LNCAP (cell line): Measurements from ENCODE around the gene EDC3.

Experiments used
- TF ChIP-seq, protein P1 (sequence below): fragments of 450-650 bp; IDR thresholded peaks from 2 replicates; pipeline ENCODE4 v1.5.1; 2017; ENCODE audit warnings: mild to moderate bottlenecking

Gene EDC3

GRCh38 chr15:74636984-74637383 is 58.8 kb downstream of the EDC3 start:
- TF ChIP-seq, protein P1, sequence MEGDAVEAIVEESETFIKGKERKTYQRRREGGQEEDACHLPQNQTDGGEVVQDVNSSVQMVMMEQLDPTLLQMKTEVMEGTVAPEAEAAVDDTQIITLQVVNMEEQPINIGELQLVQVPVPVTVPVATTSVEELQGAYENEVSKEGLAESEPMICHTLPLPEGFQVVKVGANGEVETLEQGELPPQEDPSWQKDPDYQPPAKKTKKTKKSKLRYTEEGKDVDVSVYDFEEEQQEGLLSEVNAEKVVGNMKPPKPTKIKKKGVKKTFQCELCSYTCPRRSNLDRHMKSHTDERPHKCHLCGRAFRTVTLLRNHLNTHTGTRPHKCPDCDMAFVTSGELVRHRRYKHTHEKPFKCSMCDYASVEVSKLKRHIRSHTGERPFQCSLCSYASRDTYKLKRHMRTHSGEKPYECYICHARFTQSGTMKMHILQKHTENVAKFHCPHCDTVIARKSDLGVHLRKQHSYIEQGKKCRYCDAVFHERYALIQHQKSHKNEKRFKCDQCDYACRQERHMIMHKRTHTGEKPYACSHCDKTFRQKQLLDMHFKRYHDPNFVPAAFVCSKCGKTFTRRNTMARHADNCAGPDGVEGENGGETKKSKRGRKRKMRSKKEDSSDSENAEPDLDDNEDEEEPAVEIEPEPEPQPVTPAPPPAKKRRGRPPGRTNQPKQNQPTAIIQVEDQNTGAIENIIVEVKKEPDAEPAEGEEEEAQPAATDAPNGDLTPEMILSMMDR = no peak

- TF ChIP-seq, protein P1 = peak; percentile 91
These were observed 60.6 kb downstream of the EDC3 start for GRCh38 chr15:74635228-74635627.

DNA sequence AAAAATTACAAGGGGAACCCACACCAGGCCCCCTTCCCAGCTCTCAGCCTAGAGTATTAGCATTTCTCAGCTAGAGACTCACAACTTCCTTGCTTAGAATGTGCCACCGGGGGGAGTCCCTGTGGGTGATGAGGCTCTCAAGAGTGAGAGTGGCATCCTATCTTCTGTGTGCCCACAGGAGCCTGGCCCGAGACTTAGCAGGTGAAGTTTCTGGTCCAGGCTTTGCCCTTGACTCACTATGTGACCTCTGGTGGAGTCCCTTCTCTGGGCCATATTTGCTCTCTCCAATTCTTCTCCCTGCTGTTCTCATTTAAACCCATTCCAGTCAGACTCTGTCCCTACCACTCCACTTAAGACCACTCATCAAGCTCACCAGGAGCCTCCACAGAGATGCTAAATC is 62.0 kb downstream of the EDC3 start:
- TF ChIP-seq, protein P1 = no peak

GRCh38 chr15:74632601-74633000 is 63.2 kb downstream of the EDC3 start:
- TF ChIP-seq, protein P1 = no peak

GRCh38 chr15:74631935-74632560 is 63.8 kb downstream of the EDC3 start:
- TF ChIP-seq, protein P1 = peak; percentile 95

DNA sequence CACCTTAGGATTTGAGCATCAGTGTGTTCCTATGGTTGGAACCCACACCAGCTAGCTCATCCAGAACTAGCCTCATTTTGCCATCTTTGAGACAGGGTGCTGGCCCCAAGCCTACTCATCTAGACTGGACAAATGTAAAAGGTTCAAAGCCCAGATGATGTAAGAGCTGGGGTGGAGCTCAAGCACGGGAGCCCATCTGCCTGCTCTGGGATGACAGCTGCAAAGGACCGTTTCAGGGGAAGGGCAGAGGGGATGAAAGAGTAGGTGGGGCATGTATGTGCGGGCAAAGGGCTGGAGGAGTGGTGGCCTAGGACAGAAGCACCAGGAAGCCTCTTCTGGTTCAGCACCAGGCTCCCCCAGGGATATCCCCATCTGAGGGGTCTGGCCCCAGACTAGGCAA is 64.4 kb downstream of the EDC3 start:
- TF ChIP-seq, protein P1 = no peak

- TF ChIP-seq, protein P1 = no peak
These were observed 64.8 kb downstream of the EDC3 start for GRCh38 chr15:74631087-74631385.
